Heart right ventricle (tissue), 16 donors: Measurements from ENCODE around the gene TH. TPM values are rescaled to one million over a fixed set of nuclear protein-coding genes. Genes with fewer than 3 reads are reported as not detected.
A peak's percentile ranks its signal among the peaks of the same experiment; 100 is the strongest.

Source experiments
- ATAC-seq, 8 donors: fragments of 200-7000 bp; cut with Tn5 transposase; one replicate each; pipeline ENCODE4 v1.9.1; 2020; ENCODE audit warnings: mild to moderate bottlenecking in 8 of 8, moderate library complexity in 8 of 8, moderate number of reproducible peaks in 1 of 8
- DNase-seq, 2 donors: peaks; one replicate each; pipeline ENCODE4 v3.0.0-alpha.2; 2020
- H3K27ac ChIP-seq, 10 donors: fragments of 200-600 bp; sonication (generic) in 2 of 10; one replicate each; pipeline versions ENCODE4 v1.5.0 to v1.8.0; 2020 to 2022; ENCODE audit warnings: mild to moderate bottlenecking in 3 of 10
- H3K27me3 ChIP-seq, 7 donors: fragments of 200-600 bp; one replicate each; pipeline ENCODE4 v1.8.0; 2021 to 2022; ENCODE audit warnings: mild to moderate bottlenecking in 2 of 7
- H3K36me3 ChIP-seq, 9 donors: fragments of 200-600 bp; sonication (generic) in 1 of 9; one replicate each; pipeline versions ENCODE4 v1.5.0 to v1.8.0; 2020 to 2022; ENCODE audit warnings: mild to moderate bottlenecking in 2 of 9
- H3K4me1 ChIP-seq, 9 donors: fragments of 200-600 bp; sonication (generic) in 1 of 9; one replicate each; pipeline versions ENCODE4 v1.5.0 to v1.8.0; 2020 to 2022; ENCODE audit warnings: mild to moderate bottlenecking in 4 of 9
- H3K4me3 ChIP-seq, 10 donors: fragments of 200-600 bp; sonication (generic) in 2 of 10; one replicate each; pipeline versions ENCODE4 v1.5.0 to v1.8.0; 2020 to 2022; ENCODE audit warnings: mild to moderate bottlenecking in 7 of 10, moderate library complexity in 2 of 10
- H3K9me3 ChIP-seq, 11 donors: fragments of 200-600 bp in 10 of 11; sonication (generic) in 2 of 11; one replicate each; pipeline versions ENCODE4 v1.5.0 to v1.8.0; 2013 to 2022; ENCODE audit warnings: mild to moderate bottlenecking in 2 of 11, control low read depth in 1 of 11, moderate library complexity in 1 of 11
- WGBS, 2 donors: extraction: QIAGEN DNeasy Blood & Tissue Kit; methylation state at CpG; one replicate each; pipeline ENCODE4 v1.1.7; 2013; ENCODE audit warnings: inconsistent platforms in 1 of 2; 5-methylcytosine and 5-hydroxymethylcytosine counted together
- intact Hi-C, 10 donors: fragments of 100-400 bp; cut with DNase I; formaldehyde crosslinking; loops; one replicate each; pipeline versions ENCODE4 v1.11.1 to v1.14.2; 2022
- polyA plus RNA-seq, 2 donors: library from polyadenylated mRNA; stranded (reverse); fragments of 200-250 nt; gene quantifications; one replicate each; pipeline ENCODE4 v1.2.3, GENCODE V29; 2013
- total RNA-seq, 10 donors: library from RNA; stranded (reverse); fragmentation: NEBNext Ultra II Directional in 3 of 10; extraction: Animal tissue kit (Norgen Biotek cat#: 25700) in 3 of 10; gene quantifications; one replicate each; pipeline versions ENCODE4 v1.2.1 to v1.2.4, GENCODE V29; 2021 to 2023
- TF ChIP-seq, protein P1 (sequence below), 9 donors: fragments of 200-600 bp; sonication (generic) in 2 of 9; IDR thresholded peaks; one replicate each; pipeline versions ENCODE4 v1.5.0 to v1.8.0; 2021 to 2022; ENCODE audit warnings: antibody characterized with exemption in 9 of 9, mild to moderate bottlenecking in 5 of 9, moderate library complexity in 1 of 9
- donor health status: Arrhythmogenic right ventricular cardiomyopathy.
- donor health status: ischemic (EF 13 %, LVEDD 7.1; RV severe dilation, severe dysfunction).
- donor health status: healthy with polysubstance abuse.
- donor health status: DM: no; HTN: yes; CAD: no.
- donor health status: DM: no; HTN: no; CAD: no.
- donor health status: ischemic (EF 25% LVEDD 6.9; RV normal size, moderate dysfunction).
- donor health status: ischemic (EF 25% LVEDD 5.7; RV mildly dilated, moderate dysfunction).
- donor health status: healthy.
- donor health status: DM: yes; HTN: yes; CAD: no.
- donor health status: Ischemic cardiomyopathy.
- donor health status: ischemic (EF 35%, LVEDD 5.7; RV mildly dilated, moderate dysfunction).
- donor health status: nonischemic (EF 11% LVEDD 7.7; RV severe dilation, severe dysfunction).
- donor health status: DM: yes; HTN: yes; CAD: no.
- donor health status: PGD.
- donor health status: ischemic (EF 29% LVEDD 5.4; RV normal size, mild dysfunction).
- donor health status: nonischemic (EF 23%, LVEDD 6.1; RV moderate dilation, normal function).

TH gene
- total and polyA plus RNA-seq, 12 donors: 0.14 to 0.15 TPM; not detected in 10

DNA sequence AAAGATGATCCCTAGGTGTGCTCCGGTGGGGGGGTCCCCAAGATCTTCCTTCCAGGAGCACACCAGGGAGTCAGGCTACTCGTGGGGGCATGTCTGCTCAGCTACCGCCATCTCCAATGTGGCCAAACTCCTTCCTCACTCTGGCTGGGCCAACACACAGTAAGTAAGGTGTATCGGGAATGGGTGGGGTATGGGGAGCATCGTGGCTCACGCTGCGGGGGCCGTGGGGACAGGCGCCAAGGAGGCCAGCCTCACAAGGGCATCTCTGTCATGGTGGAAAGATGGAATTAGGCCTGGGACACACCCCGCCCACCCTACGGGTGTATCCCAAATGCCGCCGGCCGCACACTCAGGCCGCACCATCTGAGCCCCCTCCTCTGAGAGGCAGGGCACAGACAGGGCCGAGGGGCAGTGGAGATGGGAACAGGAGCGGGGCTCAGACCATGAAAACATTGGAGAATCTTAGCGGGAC is 40.7 kb downstream of the TH start:
- H3K4me3 ChIP-seq: no peak overlapping the region
- H3K27me3 ChIP-seq: peaks cover 0 to 48% (median 22%) of the 10 kb centered on the region in 7 donors
- no peaks in the 10 kb centered on the region for H3K9me3 ChIP-seq
- H3K4me1 ChIP-seq: peaks cover 0 to 12% (median 0%) of the 10 kb centered on the region in 9 donors
- H3K36me3 ChIP-seq: peaks cover 0 to 26% (median 0%) of the 10 kb centered on the region in 9 donors
- 84 to 85% methylated on average over 18 of the region's 18 CpGs for WGBS, 2 donors
- ATAC-seq (no peak), DNase-seq (no peak)
- intact Hi-C loops: loop anchor here in 1 of 10 donors (5.0 kb wide), 1 partner anchor 34 kb away; no protein-coding TSS in a partner anchor
- TF ChIP-seq, protein P1, sequence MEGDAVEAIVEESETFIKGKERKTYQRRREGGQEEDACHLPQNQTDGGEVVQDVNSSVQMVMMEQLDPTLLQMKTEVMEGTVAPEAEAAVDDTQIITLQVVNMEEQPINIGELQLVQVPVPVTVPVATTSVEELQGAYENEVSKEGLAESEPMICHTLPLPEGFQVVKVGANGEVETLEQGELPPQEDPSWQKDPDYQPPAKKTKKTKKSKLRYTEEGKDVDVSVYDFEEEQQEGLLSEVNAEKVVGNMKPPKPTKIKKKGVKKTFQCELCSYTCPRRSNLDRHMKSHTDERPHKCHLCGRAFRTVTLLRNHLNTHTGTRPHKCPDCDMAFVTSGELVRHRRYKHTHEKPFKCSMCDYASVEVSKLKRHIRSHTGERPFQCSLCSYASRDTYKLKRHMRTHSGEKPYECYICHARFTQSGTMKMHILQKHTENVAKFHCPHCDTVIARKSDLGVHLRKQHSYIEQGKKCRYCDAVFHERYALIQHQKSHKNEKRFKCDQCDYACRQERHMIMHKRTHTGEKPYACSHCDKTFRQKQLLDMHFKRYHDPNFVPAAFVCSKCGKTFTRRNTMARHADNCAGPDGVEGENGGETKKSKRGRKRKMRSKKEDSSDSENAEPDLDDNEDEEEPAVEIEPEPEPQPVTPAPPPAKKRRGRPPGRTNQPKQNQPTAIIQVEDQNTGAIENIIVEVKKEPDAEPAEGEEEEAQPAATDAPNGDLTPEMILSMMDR (IDR thresholded peaks at IDR 0.05): no peak
- H3K27ac ChIP-seq: no peak overlapping the region

DNA sequence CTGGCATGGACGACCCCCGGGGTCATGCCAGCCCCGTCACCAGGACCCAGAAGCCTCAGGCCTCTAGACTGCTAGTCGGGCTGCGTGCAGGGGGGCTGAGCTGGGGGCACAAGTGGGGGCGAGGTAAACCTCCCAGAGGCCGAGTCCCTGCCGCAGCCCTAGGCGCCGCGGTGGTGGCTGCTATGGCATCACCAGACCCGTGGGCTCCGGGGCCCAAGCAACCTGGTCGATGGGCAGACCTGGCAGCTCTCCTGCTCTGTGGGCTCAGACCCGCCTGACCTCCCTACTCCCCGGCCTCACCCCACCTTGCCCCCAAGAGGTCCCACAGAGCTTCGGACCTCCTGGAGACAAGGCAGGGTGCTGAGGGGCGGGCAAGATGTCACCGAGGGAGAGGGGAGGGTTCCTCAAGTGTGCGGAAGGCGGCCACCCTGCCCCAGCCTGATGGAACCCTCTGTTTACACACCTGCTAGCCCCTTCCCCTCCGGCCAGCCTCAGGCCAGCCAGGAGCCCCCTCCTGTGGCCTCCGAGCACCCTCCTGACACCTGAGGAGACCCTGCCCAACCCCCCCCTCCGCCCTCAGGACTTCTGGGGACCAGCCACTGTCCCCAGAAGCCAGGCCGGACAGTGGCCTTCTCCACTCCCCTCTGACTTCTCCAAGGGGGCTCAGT is 41.8 kb downstream of the TH start:
- Histone ChIP-seq H3K36me3 (peaks cover 0 to 22% (median 0%) of the 10 kb centered on the region in 9 donors), H3K9me3 (no peaks in the 10 kb centered on the region), H3K27ac (no peak overlapping the region), H3K4me1 (peaks cover 0 to 3% (median 0%) of the 10 kb centered on the region in 9 donors), H3K4me3 (no peak overlapping the region), H3K27me3 (peaks cover 0 to 40% (median 16%) of the 10 kb centered on the region in 7 donors)
- ATAC-seq (no peak), DNase-seq (no peak)
- TF ChIP-seq, protein P1 (IDR thresholded peaks at IDR 0.05): no peak
- intact Hi-C loops: loop anchor here in 1 of 10 donors (5.0 kb wide), 1 partner anchor 33 kb away; no protein-coding TSS in a partner anchor
- 92 to 93% methylated on average over 25 of the region's 25 CpGs for WGBS, 2 donors

DNA sequence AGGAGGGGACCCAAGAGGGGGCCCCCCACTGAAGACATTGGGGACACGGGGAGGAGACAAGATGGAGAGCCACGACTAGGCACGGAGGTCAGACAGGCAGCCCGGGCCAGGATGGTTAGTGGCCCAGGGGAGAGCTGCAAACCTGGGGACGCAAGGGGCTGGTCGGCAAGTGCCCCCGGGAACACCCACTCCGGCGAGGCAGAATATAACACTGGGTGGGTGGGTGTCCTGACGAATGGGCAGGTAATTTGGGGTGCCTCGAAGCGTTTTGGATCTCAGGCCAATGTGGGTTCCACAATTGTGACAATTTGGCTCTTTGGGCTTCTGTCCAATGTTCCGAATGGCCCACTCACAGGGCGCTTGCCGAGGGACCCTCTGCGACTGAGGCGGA is 42.3 kb downstream of the TH start:
- Histone ChIP-seq H3K9me3 (no peaks in the 10 kb centered on the region), H3K4me1 (peaks cover 0 to 3% (median 0%) of the 10 kb centered on the region in 9 donors), H3K36me3 (peaks cover 0 to 17% (median 0%) of the 10 kb centered on the region in 9 donors), H3K4me3 (no peak overlapping the region), H3K27ac (no peak overlapping the region), H3K27me3 (peaks cover 0 to 35% (median 13%) of the 10 kb centered on the region in 7 donors)
- TF ChIP-seq, protein P1 (IDR thresholded peaks at IDR 0.05): no peak
- ATAC-seq: no peak
- no peak for DNase-seq
- 90 to 91% methylated on average over 17 of the region's 17 CpGs for WGBS, 2 donors
- intact Hi-C loops: no loop called here

DNA sequence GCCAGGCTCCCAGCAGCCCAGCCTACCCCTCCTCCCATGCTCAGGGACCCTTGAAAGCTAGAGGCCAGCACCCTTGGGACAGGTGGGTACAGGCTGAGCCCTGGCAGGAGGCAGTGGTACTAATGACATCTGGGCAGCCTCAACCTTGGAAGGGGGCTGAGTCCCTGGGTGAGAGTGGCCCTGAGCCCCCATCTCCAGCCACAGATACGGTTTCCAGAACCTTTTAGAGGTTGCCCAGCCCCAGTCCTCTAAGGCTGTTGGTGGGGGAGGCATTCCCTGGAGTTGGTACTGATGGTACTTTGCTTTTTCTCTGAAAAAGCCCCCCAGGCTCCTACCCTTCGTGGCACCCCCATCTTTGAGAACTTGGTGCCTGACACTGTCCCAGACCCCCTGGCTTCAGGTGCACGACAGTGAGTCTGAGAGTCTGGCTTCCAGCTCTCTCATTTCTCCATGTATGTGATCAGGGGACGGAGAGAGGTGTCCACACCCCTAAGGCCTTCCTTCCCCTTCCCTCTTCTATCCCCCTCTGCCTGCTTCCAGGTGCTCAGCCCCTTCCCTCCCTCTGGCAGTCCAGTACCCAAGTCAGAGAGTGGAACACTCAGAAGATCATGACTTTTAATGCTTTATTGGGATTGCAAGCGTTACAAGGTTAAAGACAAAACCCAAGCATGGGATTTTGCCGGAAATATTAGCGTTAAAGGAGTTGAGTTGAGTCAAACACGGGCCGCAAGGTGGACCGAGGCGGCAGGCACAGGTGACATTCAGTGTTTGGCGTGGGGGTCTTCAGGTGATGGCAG is 42.9 kb downstream of the TH start:
- no peaks in the 10 kb centered on the region for H3K9me3 ChIP-seq
- no peak overlapping the region for H3K27ac ChIP-seq
- intact Hi-C loops: no loop called here
- no peak overlapping the region for H3K4me3 ChIP-seq
- H3K36me3 ChIP-seq: peaks cover 0 to 16% (median 0%) of the 10 kb centered on the region in 9 donors
- H3K27me3 ChIP-seq: peaks cover 0 to 30% (median 9%) of the 10 kb centered on the region in 7 donors
- peaks cover 0 to under 1% (median 0%) of the 10 kb centered on the region in 9 donors for H3K4me1 ChIP-seq
- WGBS, 2 donors: 82 to 85% methylated on average over 12 of the region's 12 CpGs
- TF ChIP-seq, protein P1 (IDR thresholded peaks at IDR 0.05): no peak
- DNase-seq (no peak), ATAC-seq (peak in 2 of 8 donors; percentile 11 to 14)
